ENCODE measurements around the gene GALNT5. TPM values are rescaled to one million over a fixed set of nuclear protein-coding genes. Genes with fewer than 3 reads are reported as not detected.
"Not testable (repeated sequence)": the region's sequence is repeated elsewhere in the genome, so short reads cannot be mapped to it uniquely, and the experiment has no call there.

Gene GALNT5, protein sequence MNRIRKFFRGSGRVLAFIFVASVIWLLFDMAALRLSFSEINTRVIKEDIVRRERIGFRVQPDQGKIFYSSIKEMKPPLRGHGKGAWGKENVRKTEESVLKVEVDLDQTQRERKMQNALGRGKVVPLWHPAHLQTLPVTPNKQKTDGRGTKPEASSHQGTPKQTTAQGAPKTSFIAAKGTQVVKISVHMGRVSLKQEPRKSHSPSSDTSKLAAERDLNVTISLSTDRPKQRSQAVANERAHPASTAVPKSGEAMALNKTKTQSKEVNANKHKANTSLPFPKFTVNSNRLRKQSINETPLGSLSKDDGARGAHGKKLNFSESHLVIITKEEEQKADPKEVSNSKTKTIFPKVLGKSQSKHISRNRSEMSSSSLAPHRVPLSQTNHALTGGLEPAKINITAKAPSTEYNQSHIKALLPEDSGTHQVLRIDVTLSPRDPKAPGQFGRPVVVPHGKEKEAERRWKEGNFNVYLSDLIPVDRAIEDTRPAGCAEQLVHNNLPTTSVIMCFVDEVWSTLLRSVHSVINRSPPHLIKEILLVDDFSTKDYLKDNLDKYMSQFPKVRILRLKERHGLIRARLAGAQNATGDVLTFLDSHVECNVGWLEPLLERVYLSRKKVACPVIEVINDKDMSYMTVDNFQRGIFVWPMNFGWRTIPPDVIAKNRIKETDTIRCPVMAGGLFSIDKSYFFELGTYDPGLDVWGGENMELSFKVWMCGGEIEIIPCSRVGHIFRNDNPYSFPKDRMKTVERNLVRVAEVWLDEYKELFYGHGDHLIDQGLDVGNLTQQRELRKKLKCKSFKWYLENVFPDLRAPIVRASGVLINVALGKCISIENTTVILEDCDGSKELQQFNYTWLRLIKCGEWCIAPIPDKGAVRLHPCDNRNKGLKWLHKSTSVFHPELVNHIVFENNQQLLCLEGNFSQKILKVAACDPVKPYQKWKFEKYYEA
- total RNA-seq: under 0.01 TPM in 1 of 2 replicates, not detected in the other

DNA sequence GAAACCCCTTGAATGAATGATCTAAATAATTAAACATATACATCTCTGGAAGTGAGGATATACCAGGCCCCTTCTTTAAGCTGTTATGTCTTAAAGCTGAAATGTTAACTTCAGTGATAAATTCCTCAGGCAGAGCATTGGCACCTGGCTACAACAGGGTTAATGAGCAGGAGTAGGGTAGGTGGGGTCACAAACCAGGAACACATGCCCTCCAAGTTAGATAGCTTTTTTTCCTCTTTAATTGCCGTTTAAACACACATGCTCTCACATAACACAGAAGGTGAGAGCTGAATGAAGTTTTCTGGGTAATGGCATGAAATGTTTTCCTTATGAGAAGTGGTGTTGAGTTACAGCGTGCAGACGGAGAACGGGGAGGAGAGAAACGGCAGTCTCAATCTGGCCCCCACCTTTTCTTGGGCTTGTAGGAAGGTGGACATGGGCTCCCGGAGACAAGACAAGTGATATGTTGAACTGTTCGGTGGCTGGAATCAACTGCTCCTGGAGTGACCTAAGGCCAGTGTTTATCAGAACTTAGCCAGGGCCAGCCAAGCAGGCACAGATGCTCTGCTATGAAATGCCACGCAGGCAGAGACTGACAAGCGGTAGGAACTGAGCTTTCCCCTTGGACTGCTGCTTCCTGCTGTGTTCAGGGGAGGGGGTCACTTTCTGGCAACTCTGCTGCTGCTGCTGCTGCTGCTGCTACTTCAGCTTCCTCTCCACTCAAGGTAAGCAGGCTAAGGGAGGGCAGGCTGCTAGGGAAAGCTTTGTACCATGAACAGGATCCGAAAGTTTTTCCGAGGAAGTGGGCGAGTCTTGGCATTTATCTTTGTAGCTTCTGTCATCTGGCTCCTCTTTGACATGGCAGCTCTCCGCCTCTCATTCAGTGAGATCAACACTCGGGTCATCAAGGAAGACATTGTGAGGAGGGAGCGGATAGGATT, at the start of gene GALNT5:
Gene GALNT5 (plus strand): TSS at position 394 of the 941 bp plus-strand sequence. CDS start 378 bp downstream, at position 772.
- DNase-seq (ENCODE audit: low read depth, low spot score): no peak

DNA sequence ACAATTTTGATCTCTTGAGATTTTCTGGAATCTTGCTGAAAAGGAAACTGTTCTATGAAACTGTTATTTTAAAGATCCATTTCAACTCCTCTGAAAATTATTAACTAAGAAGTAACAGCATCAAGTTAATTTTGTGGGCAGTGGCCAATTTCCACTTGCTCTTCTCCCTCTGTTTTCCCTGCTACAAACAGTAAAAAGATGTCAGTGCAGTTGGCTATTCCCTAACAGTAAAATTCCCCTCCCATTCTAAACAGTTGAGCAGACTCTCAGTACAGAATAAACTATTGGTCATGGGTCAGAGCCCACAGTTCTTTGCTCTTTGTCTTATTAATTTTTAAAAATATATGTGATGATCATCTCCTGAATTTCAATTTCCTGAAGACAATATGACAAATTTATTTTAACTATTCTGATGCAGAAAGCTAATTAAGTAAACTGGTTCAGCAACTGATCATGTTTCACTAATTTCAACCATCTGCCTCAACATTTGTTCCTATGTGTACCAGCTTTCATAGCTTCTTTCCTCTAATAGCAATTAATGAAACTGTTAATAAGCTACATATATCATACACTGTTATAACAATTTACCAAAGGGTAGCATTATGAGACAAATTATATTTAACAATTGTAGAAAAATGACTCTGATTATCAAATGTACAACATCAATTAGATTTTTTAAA, 41.1 kb upstream of the GALNT5 start:
- no peak for DNase-seq (ENCODE audit: low read depth, low spot score)

DNA sequence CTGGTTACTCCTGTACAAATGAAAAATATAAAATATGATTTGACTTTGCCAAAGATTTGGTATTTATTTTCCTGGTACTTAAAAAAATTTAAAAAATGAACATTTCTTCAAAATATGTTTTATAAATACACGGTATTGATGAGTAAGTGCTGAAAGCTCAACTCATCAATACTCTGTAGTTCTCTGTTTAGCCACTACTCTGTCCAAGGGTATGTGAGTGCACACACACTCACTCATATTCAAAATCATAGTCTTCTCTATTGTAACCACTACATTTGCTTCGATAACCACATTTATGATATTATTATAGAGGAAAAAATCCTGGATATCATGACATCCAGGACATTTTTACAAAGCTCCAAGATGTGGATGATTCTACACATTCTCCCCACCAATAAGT, 40.1 kb upstream of the GALNT5 start:
- DNase-seq (ENCODE audit: low read depth, low spot score): no peak

DNA sequence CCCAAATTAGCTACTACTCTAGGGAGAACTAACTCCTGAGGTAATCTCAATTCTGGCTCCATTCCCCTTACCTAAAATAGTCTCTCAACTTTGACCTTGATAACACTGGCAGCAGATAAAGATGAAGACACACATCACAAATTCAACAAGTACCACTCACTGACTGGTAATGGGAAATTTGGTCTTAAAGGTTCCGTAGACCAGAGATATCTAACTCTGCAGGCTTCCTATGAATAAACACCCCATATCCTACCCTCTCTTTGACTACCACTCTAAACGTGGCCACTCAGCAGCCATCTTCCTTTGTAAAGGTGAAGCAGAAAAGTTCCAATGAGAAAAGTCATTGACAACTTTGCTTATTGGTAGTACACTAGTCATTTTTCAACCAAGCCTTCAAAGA, 38.6 kb upstream of the GALNT5 start:
- DNase-seq (ENCODE audit: low read depth, low spot score): no peak

DNA sequence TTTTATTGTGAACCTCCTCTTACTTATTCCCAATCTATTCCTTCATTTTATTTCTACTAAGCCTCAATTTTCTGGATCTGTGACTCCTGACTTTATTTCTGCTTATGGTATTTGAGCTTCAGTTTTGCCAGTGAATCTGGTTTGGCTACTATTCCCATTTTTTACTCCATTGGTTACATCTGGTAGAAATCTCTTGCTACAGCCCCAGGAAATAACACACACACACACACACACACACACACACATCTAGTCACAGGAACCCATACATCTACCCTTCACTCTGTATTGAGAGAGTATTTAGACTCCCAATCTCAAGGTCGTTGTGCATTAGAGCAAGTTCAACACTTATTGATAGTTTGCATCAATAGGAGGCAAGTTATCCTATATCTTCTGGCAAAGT, 37.0 kb upstream of the GALNT5 start:
- DNase-seq (ENCODE audit: low read depth, low spot score): no peak

DNA sequence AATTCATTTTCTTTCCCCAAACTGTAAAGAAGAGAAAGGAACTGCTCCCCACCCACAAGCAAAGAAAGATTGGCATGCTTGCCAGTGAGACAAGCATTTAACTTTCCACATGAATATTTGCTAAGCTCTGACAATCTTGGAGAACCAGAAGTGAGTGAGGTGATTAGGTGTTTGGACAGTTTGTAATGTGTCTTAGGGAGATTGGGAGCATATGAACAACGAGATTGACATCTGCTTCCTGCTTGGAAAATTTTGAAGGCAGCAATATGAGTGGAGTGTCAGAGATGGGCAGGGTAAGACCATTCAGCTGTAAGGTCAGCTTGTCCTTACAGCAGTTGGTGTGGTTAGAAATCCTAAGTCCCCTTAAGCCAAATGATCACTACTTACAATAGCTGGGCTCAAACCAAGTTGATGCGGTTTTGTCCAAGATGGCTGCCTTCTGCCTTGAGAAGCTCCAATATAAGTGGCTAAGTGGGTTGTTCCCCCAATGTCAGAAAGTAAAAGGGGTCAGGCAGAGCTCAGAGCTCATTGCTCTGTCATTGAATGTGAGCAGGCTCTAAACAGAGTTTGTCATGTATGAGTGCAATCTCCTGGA, 36.0 kb upstream of the GALNT5 start:
- DNase-seq (ENCODE audit: low read depth, low spot score): no peak

DNA sequence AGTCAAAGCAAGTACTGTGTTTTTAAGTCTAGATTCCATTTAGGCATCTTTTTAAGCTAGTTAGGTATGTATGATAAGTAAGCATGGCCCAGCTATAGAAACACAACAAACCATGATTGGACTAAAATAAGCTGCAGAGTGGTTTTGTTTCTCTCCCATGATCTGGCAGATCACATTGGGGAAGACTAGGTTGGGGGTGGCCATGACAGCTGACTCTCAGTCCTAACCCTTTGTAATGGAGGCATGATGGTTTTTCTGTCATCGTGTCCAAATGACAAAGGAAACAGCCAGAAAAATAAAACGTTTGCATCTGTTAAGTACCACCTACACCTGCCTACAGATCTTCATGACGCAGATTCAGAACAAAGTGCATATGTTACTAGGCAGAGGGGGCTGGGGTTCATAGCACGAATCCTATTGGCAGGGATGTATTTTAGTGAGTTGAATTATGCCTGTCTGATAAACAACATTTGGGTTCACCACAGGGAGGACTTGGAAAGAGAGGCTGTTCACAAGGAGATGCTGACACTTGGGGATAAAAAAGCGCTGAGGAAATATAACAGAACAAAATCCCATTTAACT, 33.8 kb upstream of the GALNT5 start:
- no peak for DNase-seq (ENCODE audit: low read depth, low spot score)

DNA sequence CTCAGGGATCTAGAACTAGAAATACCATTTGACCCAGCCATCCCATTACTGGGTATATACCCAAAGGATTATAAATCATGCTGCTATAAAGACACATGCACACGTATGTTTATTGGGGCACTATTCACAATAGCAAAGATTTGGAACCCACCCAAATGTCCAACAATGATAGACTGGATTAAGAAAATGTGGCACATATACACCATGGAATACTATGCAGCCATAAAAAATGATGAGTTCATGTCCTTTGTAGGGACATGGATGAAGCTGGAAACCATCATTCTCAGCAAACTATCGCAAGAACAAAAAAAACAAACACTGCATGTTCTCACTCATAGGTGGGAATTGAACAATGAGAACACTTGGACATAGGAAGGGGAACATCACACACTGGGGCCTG, 33.1 kb upstream of the GALNT5 start:
- DNase-seq (ENCODE audit: low read depth, low spot score): not testable (repeated sequence)

DNA sequence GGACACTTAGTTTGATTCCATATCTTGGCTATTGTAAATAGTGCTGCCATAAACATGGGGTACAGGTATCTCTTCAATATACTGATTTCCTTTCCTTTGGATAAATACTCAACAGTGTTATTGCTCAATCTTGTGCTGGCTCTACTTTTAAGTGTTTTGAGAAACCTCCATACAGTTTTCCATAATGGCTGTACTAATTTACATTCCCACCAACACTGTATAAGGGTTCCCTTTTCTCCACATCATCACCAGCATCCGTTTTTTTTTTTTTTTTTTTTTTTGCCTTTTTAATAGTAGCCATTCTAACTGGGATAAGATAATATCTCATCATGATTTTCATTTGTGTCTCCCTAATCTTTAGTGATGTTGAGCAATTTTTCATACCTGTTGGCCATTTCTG, 29.9 kb upstream of the GALNT5 start:
- DNase-seq (ENCODE audit: low read depth, low spot score): no peak

DNA sequence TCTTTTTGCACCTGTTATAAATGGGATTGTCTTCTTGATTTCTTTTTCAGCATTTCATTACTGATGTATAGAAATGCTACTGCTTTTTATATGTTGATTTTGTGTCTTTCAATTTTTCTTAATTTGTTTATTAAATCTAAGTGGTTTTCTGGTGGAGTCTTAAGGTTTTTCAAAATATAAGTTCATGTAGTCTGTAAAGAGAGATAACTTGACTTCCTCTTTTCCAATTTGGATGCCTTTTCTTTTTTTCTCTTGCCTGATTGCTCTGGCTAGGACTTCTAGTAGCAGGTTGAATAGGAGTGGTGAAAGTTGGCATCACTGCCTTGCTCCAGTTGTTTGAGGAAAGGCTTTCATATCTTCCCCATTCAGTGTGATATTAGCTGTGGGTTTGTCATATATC, 28.6 kb upstream of the GALNT5 start:
- no peak for DNase-seq (ENCODE audit: low read depth, low spot score)

DNA sequence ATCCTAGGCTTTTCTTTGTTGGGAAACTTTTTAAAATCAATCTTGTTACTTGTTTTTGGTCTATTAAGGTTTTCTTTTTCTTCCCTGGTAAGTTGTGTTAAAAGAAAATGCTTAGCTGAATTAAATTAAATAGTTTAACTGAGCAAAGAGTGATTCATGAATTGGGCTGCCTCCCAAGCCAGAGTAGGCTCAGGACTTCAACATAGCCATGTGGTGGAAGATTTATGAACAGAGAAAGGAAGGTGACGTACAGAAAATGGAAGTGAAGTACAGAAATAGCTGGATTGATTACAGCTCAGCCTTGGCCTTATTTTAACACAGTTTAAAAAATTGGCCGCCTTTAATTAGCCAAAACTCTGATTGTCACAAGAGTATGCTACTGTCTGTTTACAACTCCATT, 27.9 kb upstream of the GALNT5 start:
- no peak for DNase-seq (ENCODE audit: low read depth, low spot score)

DNA sequence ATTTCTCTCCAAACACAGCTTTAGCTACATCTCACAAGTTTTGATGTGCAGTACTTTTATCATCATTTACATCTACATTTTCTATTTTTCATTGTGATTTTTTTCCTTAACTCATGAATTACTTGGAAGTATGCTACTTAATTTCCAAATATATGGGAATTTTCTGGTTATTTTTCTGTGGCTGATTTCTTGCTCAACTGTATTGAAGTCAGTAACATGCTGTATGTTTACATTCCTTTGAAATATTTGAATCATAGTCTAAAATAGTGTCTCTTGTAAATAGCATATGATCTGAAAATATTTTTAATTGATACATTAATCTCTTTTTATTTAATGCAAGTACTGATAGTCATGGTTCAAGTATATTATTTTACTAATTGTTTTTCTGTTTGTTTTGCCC, 26.0 kb upstream of the GALNT5 start:
- DNase-seq (ENCODE audit: low read depth, low spot score): no peak

DNA sequence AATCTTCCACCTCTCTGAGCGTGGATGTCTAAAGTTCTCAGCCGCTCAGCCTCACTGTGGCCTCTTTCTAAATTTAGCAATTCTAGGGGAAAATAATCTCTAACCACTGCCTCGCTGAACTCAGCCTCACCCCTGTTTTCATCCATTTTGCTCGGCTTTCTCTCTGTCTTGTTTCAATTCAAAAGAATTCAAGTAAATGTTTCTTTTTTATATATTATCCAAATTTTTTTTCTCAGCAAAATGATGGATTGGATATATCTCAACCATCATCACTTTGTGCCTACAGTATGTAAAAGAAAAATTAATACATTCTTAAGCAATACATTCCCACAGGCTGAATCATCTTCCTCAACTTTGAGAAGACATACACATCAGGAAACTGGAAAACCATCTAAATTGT, 24.0 kb upstream of the GALNT5 start:
- DNase-seq (ENCODE audit: low read depth, low spot score): no peak

DNA sequence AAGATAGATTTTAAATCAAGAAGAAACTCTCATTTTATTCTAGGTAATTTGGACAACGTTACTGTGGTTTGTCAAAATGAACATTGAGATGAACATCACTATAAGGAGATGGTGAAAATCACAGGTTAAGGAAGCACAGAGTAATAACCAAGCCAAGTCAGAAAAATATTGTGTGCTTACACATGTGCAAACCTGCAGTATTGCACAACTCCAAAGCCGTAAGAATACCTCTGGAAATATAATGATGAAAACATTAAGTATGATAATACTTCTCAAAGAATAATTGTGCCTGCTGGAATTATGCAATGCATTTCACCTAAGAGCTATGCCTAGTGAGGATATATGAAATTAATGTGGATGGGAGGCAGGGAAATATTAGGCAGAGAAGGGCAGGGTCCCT, 21.1 kb upstream of the GALNT5 start:
- no peak for DNase-seq (ENCODE audit: low read depth, low spot score)

DNA sequence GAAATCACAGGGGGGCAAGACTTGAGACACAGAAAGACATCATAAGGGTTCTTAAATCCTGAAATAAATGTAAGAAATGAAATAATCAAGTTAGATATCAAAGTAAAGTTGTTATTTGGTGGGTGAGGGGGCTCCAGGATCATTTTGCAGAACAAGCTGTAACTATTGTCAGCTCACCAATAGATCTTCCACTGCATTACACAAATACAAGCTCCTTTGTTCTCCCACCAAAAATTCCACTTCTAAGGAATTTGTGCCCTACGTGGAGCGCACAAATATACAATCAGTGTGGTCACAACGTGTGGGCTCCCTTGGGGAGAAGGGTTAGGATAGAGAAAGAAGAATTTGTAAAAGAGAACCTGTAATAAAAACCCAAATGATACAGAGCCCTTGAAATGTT, 19.2 kb upstream of the GALNT5 start:
- no peak for DNase-seq (ENCODE audit: low read depth, low spot score)

DNA sequence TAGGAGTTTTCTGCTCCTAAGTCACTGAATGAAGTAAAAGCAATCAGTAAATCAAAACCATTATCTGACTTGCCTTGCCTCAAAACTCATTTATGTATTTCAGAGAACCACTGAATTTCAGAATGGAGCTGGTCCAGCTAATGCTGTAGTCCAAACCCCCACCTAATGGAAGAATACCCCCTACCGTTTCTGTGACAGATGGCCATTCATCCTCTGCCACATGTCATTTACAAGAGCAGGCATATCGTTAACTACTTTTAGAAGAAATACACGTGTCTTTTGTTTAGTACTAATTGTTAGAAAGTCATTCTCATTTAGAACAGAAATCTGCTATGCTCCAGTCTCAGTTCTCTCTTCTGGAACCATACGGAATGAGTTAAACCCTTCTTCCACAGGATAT, 12.8 kb upstream of the GALNT5 start:
- no peak for DNase-seq (ENCODE audit: low read depth, low spot score)

DNA sequence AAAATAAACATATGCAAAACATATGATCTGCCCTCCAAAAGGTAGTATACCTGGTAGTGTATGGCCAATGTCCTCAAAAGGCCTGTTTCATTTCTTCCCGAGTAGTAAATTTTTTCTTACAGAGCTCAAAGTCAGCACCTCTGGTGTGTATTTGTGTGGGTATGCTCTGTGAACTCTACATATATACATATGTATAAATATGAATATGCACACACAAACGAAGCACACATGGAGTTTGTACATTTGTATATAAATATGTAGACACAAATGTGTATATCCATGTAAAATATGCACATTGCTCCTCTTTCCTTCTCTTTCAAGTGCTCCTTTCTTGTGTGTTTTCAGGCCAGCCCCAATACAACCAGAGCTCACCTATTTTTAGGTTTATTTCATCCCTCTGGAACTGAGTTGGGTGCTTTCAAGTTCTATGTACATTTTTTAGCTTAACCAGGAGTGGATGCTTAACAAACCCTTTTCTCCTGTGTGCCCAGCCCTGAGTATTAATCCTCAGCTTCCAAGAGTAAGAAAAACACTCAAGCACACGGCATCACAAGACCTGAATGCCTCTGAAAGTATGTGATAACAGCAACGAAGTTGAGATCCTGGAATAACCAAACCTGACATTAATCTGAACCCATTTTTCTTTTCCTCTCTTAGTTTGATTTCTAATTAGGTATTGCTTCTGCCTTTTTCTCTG, 12.2 kb upstream of the GALNT5 start:
- no peak for DNase-seq (ENCODE audit: low read depth, low spot score)

DNA sequence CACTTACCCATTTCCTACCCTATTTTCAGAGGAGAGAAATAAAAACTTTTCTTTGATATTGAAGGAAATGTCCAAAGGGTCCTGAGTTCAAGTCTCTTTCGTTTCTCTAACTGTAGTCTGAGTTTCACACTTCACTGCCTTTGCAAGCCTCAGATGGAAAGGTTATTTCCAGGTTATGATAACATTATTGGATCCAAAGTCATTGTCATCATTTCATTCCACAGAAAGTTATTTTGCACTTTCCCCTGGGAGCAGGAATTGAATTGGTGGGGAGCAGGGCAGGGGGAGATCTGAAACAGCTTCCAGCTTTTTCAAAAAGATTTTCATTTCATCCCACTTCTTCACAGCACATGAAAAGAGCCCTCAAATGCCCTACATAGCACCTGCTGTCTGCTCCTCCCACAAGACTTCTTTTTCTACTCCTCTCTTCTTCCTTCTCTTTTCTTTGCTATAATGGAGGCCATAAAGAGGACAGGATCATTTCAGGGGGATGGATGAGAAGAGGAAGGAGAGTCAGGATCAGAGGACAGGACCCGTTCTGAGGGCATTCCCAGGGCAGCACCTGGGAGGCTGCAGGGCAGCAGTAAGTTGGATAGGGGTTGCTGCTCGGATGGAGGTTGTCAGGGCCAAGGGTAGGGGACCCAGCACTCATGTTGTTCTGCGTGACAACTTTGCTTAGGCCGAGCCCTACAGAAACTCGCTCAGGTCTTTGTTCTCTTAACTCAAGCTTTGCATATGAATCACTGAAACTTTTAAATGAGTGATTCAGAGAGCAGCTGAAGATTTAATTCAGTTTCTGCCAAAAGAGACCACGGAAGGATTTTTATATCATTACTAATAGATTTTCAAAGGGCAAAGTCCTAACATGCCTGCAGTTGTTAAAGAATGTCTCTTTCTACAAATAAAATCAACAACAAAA, 11.4 kb upstream of the GALNT5 start:
- no peak for DNase-seq (ENCODE audit: low read depth, low spot score)

Data from pulmonary artery endothelial cell (primary cell).